ENCODE measurements around the gene CLCN5.

CLCN5 gene

GRCh38 chrX:50081282-50081889 is 159.0 kb downstream of the CLCN5 start:
- DNase-seq (ENCODE audit: low read depth), result no peak

GRCh38 chrX:50082741-50083140 is 160.3 kb downstream of the CLCN5 start:
- DNase-seq (ENCODE audit: low read depth), result no peak

- DNase-seq (ENCODE audit: low read depth), result no peak
Measured at GRCh38 chrX:50088645-50089044, 166.2 kb downstream of the CLCN5 start.

GRCh38 chrX:50093625-50094024 is 171.2 kb downstream of the CLCN5 start:
- no peak for DNase-seq (ENCODE audit: low read depth)

GRCh38 chrX:50097071-50097470 is 174.7 kb downstream of the CLCN5 start:
- DNase-seq (ENCODE audit: low read depth), result no peak

GRCh38 chrX:50098241-50098640 is 175.8 kb downstream of the CLCN5 start:
- no peak for DNase-seq (ENCODE audit: low read depth)

GRCh38 chrX:50098749-50099148 is 176.4 kb downstream of the CLCN5 start:
- no peak for DNase-seq (ENCODE audit: low read depth)

GRCh38 chrX:50099331-50099730 is 176.9 kb downstream of the CLCN5 start:
- DNase-seq (ENCODE audit: low read depth), result no peak

- DNase-seq (ENCODE audit: low read depth), result no peak
Measured at GRCh38 chrX:50100188-50100587, 177.8 kb downstream of the CLCN5 start.

GRCh38 chrX:50103176-50103575 is 180.8 kb downstream of the CLCN5 start:
- no peak for DNase-seq (ENCODE audit: low read depth)

GRCh38 chrX:50103866-50104566 is 181.6 kb downstream of the CLCN5 start:
- DNase-seq (ENCODE audit: low read depth), result no peak

GRCh38 chrX:50106051-50106675 is 183.8 kb downstream of the CLCN5 start:
- no peak for DNase-seq (ENCODE audit: low read depth)

- no peak for DNase-seq (ENCODE audit: low read depth)
Measured at GRCh38 chrX:50107470-50107869, 185.1 kb downstream of the CLCN5 start.

- no peak for DNase-seq (ENCODE audit: low read depth)
Measured at GRCh38 chrX:50108264-50108663, 185.9 kb downstream of the CLCN5 start.

- no peak for DNase-seq (ENCODE audit: low read depth)
Measured at GRCh38 chrX:50111742-50112141, 189.3 kb downstream of the CLCN5 start.

- DNase-seq (ENCODE audit: low read depth), result no peak
Measured at GRCh38 chrX:50114113-50114512, 191.7 kb downstream of the CLCN5 start.

GRCh38 chrX:50115973-50116372 is 193.6 kb downstream of the CLCN5 start:
- no peak for DNase-seq (ENCODE audit: low read depth)

GRCh38 chrX:50117476-50117875 is 195.1 kb downstream of the CLCN5 start:
- no peak for DNase-seq (ENCODE audit: low read depth)

- no peak for DNase-seq (ENCODE audit: low read depth)
Measured at GRCh38 chrX:50125480-50125879, 203.1 kb downstream of the CLCN5 start.

GRCh38 chrX:50147972-50148371 is 225.6 kb downstream of the CLCN5 start:
- DNase-seq (ENCODE audit: low read depth), result no peak

Data from non-pigmented ciliary epithelial cell (primary cell).